Fibroblast of mammary gland (primary cell): ENCODE measurements around the gene NAV3.

Source experiments
- DNase-seq: peaks from one replicate; pipeline ENCODE4 v3.0.0-alpha.2; 2010; ENCODE audit warnings: low read depth
- H3K4me3 ChIP-seq: 2 replicates; pipeline ENCODE4 v1.5.1; 2011; ENCODE audit warnings: low read depth, mild to moderate bottlenecking, low read length, moderate library complexity; ENCODE audit not compliant: control insufficient read depth
- CTCF ChIP-seq: conservative IDR thresholded peaks from 2 replicates; pipeline ENCODE4 v1.5.1; 2011; ENCODE audit warnings: low read depth, low read length, inconsistent platforms; ENCODE audit not compliant: control insufficient read depth, insufficient read depth

NAV3 gene

GRCh38 chr12:77816196-77816595 lies 14.5 kb upstream of the NAV3 start:
- H3K4me3 ChIP-seq = no peak overlapping the region
- no peak for DNase-seq
- no peak for TF ChIP-seq CTCF

- DNase-seq = no peak
- no peak for TF ChIP-seq CTCF
- H3K4me3 ChIP-seq = no peak overlapping the region
Measured at GRCh38 chr12:77817276-77817675, 13.4 kb upstream of the NAV3 start.

GRCh38 chr12:77818351-77818750 lies 12.3 kb upstream of the NAV3 start:
- no peak for TF ChIP-seq CTCF
- DNase-seq = no peak
- no peak overlapping the region for H3K4me3 ChIP-seq

GRCh38 chr12:77821699-77822203 lies 8.9 kb upstream of the NAV3 start:
- no peak for DNase-seq
- H3K4me3 ChIP-seq = no peak overlapping the region
- TF ChIP-seq CTCF = no peak

- no peak for DNase-seq
- no peak for TF ChIP-seq CTCF
- H3K4me3 ChIP-seq = no peak overlapping the region
Measured at GRCh38 chr12:77833329-77833728, 2.6 kb downstream of the NAV3 start.

- DNase-seq = no peak
- no peak for TF ChIP-seq CTCF
- H3K4me3 ChIP-seq = no peak overlapping the region
Measured at GRCh38 chr12:77834618-77835017, 3.9 kb downstream of the NAV3 start.

GRCh38 chr12:77835969-77836368 lies 5.3 kb downstream of the NAV3 start:
- no peak for TF ChIP-seq CTCF
- no peak overlapping the region for H3K4me3 ChIP-seq
- no peak for DNase-seq
